Activated CD8-positive, alpha-beta memory T cell treated with anti-CD3 and anti-CD28 coated beads for 1 hour (primary cell): ENCODE results near the gene ZNF592.
"Not testable (repeated sequence)": the region's sequence is repeated elsewhere in the genome, so short reads cannot be mapped to it uniquely, and the experiment has no call there.

ENCODE experiments used
- DNase-seq, 2 donors: peaks; one replicate each; pipeline ENCODE4 v3.0.0-alpha.2; 2020; ENCODE audit warnings: low read depth in 1 of 2; ENCODE audit errors: extremely low read depth in 1 of 2

The ZNF592 gene

GRCh38 chr15:84748274-84749110 is at the start of gene ZNF592:
ZNF592 (plus strand) TSS chr15:84748592; CDS start chr15:84782676, 34,084 bp downstream.
- peak; percentile 56 to 78 for DNase-seq

GRCh38 chr15:84699538-84700191 is 48.7 kb upstream of the ZNF592 start:
- DNase-seq = no peak

GRCh38 chr15:84702961-84703482 is 45.4 kb upstream of the ZNF592 start:
- DNase-seq = no peak

- DNase-seq = no peak
Observed at GRCh38 chr15:84703808-84704207, 44.6 kb upstream of the ZNF592 start.

GRCh38 chr15:84714372-84714771 is 34.0 kb upstream of the ZNF592 start:
- no peak for DNase-seq

GRCh38 chr15:84714821-84715220 is 33.6 kb upstream of the ZNF592 start:
- no peak for DNase-seq

- peak in 1 of 2 donors; percentile 1 for DNase-seq
Observed at GRCh38 chr15:84715441-84716035, 32.9 kb upstream of the ZNF592 start.

- DNase-seq = peak; percentile 74 to 85
Observed at GRCh38 chr15:84716036-84716732, 32.2 kb upstream of the ZNF592 start, which contains the start of gene SEC11A. SEC11A (minus strand) TSS chr15:84716139; CDS start chr15:84716075, 64 bp downstream.

GRCh38 chr15:84721371-84721770 is 27.0 kb upstream of the ZNF592 start:
- no peak for DNase-seq

GRCh38 chr15:84722628-84723027 is 25.8 kb upstream of the ZNF592 start:
- no peak for DNase-seq

GRCh38 chr15:84725001-84725491 is 23.3 kb upstream of the ZNF592 start:
- DNase-seq = no peak

- no peak for DNase-seq
Observed at GRCh38 chr15:84727429-84727828, 21.0 kb upstream of the ZNF592 start.

- DNase-seq = no peak
Observed at GRCh38 chr15:84731774-84732173, 16.6 kb upstream of the ZNF592 start.

- peak in 1 of 2 donors; percentile 41 for DNase-seq
Observed at GRCh38 chr15:84734794-84735479, 13.5 kb upstream of the ZNF592 start.

- DNase-seq = not testable (repeated sequence)
Observed at GRCh38 chr15:84735480-84736061, 12.8 kb upstream of the ZNF592 start.

- DNase-seq = no peak
Observed at GRCh38 chr15:84736375-84736774, 12.0 kb upstream of the ZNF592 start.

- no peak for DNase-seq
Observed at GRCh38 chr15:84737005-84737404, 11.4 kb upstream of the ZNF592 start.

GRCh38 chr15:84740691-84741090 is 7.7 kb upstream of the ZNF592 start:
- no peak for DNase-seq

GRCh38 chr15:84741121-84741520 is 7.3 kb upstream of the ZNF592 start:
- no peak for DNase-seq
